A549 (cell line): ENCODE results near the gene DPYSL4.
"Not testable (repeated sequence)": the region's sequence is repeated elsewhere in the genome, so short reads cannot be mapped to it uniquely, and the experiment has no call there.

Experiments used
- BHLHE40 ChIP-seq: IDR thresholded peaks from 2 replicates; pipeline ENCODE4 v1.6.1; 2012; ENCODE audit warnings: low read depth, low read length, inconsistent platforms
- CTCF ChIP-seq: fragments of >200 bp; sonication (Bioruptor Twin); formaldehyde crosslinking; IDR thresholded peaks from 3 replicates; pipeline ENCODE4 v1.5.1; 2016
- EHMT2 ChIP-seq: fragments of 200-600 bp; sonication (generic); IDR thresholded peaks from 2 replicates; pipeline ENCODE4 v1.6.1; 2016; ENCODE audit warnings: antibody characterized with exemption, low read depth, mild to moderate bottlenecking, moderate library complexity
- EP300 ChIP-seq, 2 experiments: fragments of >200 bp; sonication (Bioruptor Twin); formaldehyde crosslinking; IDR thresholded peaks; 2 replicates in 1 of 2; 3 replicates in 1 of 2; pipeline ENCODE4 v1.6.1; 2016 to 2017
- HOXA7 ChIP-seq: fragments of 250-450 bp; sonication (Bioruptor Pico); IDR thresholded peaks from 2 replicates; pipeline ENCODE4 v1.5.0; 2020; ENCODE audit warnings: mild to moderate bottlenecking, moderate library complexity
- KDM1A ChIP-seq: fragments of 200-600 bp; sonication (generic); IDR thresholded peaks from 2 replicates; pipeline ENCODE4 v1.6.1; 2016; ENCODE audit warnings: low read depth, mild to moderate bottlenecking
- MAFK ChIP-seq: fragments of 450-650 bp; IDR thresholded peaks from 2 replicates; pipeline ENCODE4 v1.6.1; 2014; ENCODE audit not compliant: partially characterized antibody
- MAX ChIP-seq: IDR thresholded peaks from 2 replicates; pipeline ENCODE4 v1.6.1; 2012
- NPAS2 ChIP-seq: fragments of 250-450 bp; sonication (Bioruptor Pico); IDR thresholded peaks from 2 replicates; pipeline ENCODE4 v1.8.0; 2022; ENCODE audit warnings: mild to moderate bottlenecking, moderate library complexity, borderline replicate concordance
- POLR2A ChIP-seq: IDR thresholded peaks from 2 replicates; pipeline ENCODE4 v1.6.1; 2012; ENCODE audit warnings: mild to moderate bottlenecking, low read length
- POLR2AphosphoS2 ChIP-seq: conservative IDR thresholded peaks from 2 replicates; pipeline ENCODE4 v1.6.1; 2012; ENCODE audit warnings: low read length, improper control_type of control experiment, inconsistent platforms
- RARB ChIP-seq: fragments of 250-450 bp; sonication (Bioruptor Pico); IDR thresholded peaks from 2 replicates; pipeline ENCODE4 v1.8.0; 2021; ENCODE audit warnings: mild to moderate bottlenecking, moderate library complexity
- ZC3H11A ChIP-seq: fragments of 450-650 bp; IDR thresholded peaks from 2 replicates; pipeline ENCODE4 v1.6.1; 2014; ENCODE audit warnings: antibody characterized with exemption, mild to moderate bottlenecking
- ZFP36 ChIP-seq: fragments of 450-650 bp; IDR thresholded peaks from 2 replicates; pipeline ENCODE4 v1.6.1; 2014; ENCODE audit warnings: borderline replicate concordance; ENCODE audit not compliant: partially characterized antibody

- not testable (repeated sequence) for TF ChIP-seq RARB (CRISPR knock-in tag); CTCF; EHMT2; POLR2A; KDM1A; BHLHE40; EP300 (IDR thresholded peaks at IDR 0.05); POLR2AphosphoS2; HOXA7 (CRISPR knock-in tag); ZC3H11A; MAX; NPAS2 (CRISPR knock-in tag); MAFK
- TF ChIP-seq ZFP36 = peak; percentile 19
These were observed 29.7 kb downstream of the DPYSL4 start for GRCh38 chr10:132216441-132216840.
